Stimulated activated CD8-positive, alpha-beta memory T cell treated with anti-CD3 and anti-CD28 coated beads, Interleukin-7, amount 100 ng/mL, for 24 hours (primary cell): ENCODE measurements around the gene VRTN.

Experiments
- DNase-seq: peaks from one replicate; pipeline ENCODE4 v3.0.0-alpha.2; 2020; ENCODE audit warnings: low read depth

VRTN gene

GRCh38 chr14:74392616-74393570, 44.6 kb downstream of the VRTN start:
- no peak for DNase-seq

DNA sequence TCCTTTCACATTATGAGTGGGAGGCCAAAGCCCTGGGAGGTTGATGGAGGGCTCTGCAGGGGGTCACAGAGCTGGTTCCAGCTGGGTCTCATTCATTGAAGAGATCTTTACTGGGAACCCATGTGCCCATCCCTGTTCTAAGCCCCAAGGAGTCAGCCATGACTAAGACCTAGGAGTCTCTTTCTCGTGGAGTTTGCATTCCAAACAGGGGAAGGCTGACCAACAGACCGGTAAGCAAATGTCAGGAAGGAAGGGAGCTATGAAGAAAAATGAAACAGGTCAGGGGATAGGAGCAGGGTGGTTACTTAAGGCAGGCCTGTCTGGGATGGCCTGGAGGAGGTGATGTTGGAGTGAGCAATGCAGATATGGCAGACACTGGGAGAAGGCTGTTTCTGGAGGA, 46.3 kb downstream of the VRTN start:
- DNase-seq: no peak

GRCh38 chr14:74395094-74395493, 46.8 kb downstream of the VRTN start:
- DNase-seq: no peak

DNA sequence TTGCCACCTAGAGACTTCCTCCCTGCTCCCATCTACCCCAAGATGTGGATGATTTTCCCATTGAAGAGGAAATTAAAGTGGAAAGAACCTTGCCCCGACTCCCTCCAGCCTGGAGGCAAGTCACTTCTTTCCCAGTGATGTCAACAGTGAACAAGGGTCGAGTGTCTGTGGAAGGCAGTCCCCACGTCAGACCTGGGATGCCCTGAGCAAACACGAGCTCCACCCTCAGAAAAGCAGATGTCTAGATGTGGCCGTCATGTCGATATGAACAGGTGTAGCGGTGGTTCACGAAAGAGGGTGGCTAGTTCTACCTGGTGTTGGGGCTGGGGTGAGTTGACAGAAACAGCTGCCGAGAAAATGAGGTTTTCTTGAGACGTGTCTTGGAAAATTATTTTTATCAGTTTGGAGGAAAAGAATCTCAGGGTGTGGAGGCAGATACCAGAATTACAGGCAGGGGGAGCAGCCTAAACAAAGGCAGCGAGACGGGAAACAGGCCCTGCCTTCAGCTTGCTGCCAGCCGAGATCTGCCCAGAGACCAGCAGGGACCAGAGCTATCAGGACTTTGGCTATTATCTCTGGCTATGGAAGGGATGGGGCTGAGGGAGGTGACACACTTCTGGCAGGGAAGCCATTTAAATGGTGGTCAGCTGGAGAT, 51.9 kb downstream of the VRTN start:
- no peak for DNase-seq

DNA sequence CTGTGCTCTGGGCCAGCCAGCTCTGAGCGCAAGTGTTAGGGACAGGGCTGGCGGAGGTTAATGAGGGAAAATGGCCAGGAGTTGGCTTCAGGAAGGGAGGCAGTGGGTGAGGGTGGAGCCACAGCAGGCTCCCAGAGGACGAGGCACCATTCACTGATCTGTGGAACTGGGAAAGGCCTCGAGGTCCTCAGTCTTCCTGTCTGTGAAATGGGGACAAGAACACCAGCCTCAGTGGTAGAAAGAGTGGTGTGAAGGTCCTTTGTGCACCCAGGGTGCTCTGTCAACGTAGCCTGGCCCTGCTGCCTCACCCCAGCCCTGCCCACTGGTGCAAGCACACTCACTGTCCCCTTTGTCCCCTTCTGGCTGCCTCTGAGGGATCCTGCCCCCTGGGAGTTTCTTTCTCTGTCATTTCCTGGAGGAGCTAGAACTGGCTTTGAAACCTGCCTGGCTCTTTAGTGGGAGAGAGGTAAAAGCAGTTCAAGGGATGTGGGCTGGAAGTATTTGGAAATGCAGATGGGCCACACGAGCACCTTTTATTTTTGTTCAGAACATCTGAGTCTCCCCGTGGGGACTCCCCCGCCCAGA, 52.7 kb downstream of the VRTN start:
- DNase-seq: no peak

GRCh38 chr14:74401504-74402241, 53.4 kb downstream of the VRTN start:
- peak; percentile 18 for DNase-seq

DNA sequence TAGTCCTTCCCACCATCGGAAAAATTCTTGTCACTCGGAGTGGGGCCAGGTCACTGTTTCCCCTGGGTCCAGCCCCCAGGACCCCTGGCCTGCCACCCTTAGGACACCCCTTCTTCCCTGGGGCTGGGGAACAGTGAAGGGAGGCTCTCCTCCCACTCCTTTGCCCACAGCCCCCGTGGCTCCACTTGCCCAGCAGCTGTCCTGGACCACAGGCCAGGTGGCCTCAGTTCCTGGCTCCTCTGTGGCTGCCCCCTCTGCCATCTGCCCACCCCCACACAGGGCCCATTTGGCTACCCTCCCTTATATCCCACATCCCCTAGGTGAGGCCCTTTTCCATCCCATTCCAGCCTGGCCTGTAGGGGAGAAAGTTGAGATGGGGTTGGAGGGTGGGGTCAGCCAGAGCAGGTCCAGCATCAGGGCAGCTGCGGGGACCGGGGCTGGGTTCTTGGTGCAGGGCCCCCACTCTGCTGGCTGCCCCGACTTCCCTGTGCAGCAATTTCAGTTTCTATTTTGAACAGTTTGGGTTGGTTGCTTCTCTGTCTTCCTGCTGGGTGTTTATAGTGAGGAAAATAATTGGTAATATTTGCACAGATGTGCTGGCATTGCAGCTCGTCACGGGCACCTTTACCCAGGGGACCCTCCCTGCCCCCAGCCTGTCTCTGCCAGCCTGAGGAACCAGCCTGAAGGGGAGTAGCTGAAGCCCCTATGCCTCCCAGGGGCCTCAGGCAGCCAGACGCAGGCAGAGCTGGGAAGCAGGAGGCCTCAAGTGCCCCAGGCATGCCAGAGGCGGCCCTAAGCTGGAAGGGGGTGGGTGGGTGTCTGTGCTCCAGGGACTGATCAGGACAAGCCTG, 54.4 kb downstream of the VRTN start:
- no peak for DNase-seq

DNA sequence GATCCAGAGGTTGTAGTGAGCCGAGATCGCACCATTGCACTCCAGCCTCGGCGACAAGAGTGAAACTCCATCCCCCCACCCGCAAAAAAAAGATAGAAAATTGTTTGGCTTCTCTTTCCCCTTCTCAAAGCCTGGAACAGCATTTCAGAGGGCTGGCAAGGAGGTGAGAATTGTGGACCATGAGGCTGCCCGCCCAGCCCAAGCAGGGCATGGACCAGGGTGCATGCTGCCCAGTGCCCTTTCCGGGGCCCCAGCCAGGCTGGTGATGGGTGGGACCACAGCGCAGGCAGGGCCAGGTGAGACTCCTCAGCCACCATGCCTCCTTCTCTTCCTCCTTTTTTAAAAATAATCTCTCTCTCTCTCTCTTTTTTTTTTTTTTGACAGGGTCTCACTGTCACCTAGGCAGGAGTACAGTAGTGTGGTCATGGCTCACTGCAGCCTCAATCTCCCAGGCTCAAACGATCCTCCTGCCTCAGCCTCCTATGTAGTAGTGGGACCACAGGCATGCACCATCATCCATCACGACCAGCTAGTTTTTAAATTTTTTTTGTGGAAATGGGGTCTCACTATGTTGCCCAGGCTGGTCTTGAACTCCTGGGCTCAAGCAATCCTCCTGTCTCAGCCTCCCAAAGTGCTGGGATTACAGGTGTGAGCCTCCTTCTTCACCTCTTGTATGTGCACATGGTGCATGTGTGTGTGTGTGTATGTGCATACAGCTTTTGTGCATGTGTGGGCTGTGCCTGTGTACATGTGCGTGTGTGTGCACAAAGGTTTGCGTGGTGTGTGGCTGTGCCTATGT, 55.5 kb downstream of the VRTN start:
- no peak for DNase-seq

GRCh38 chr14:74404435-74404834, 56.2 kb downstream of the VRTN start:
- DNase-seq: no peak

- DNase-seq: no peak
Measured at GRCh38 chr14:74405663-74406062, 57.4 kb downstream of the VRTN start.

DNA sequence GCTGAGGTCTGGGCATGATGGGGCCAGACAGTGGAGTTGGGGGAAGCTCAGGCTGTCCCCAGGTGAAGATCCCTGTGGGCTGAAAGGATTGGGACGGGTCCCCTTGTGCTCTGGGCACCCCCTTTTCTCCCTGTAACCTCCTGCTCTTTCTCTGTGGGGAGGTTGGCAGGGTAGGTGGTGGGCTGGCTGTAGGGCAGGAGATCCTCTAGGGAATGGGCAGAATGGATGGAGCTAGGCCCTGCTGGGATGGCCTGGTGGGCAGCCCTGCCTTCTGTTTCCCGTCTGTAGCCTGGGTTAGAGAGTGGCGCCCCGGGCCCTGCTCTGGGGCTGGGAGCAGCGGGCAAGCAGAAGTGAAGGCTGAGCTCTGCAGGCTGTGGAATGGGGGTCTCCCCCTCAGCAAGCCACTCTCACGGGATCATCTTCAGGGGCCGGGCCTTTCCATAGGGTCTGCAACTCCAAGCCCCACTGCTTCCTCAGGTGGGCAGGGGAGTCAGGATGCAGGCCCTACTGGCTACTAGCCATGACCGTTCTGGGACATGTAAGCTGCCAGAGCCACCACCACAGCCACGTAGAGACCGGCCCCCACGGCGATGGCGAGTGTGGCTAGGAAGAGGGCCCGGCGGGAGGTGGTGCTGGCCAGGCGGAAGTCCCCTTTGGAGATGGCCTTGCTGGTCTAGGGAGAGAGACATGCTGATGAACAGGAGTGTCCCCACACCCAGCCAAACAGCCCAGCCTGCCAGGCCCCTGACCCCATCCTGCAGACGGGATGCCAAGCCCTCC, 58.9 kb downstream of the VRTN start:
- no peak for DNase-seq

DNA sequence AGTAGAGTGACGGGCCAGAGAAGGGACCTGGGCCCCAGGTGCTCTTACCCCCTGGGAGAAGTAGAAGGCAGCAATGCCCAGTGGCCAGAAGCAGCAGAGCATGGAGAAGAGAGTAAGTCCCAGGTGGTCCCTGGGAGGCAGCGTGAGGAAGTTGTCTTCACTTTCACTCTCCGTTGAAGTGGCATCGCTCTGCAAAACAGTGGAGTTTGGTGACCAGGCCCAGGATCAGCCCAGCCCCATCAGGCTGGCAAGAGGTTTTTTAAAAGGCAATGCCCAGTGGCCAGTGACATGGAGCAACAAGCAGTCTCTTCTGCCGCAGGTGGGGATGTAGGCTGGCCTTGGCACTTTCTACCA, 59.5 kb downstream of the VRTN start:
- DNase-seq: no peak

DNA sequence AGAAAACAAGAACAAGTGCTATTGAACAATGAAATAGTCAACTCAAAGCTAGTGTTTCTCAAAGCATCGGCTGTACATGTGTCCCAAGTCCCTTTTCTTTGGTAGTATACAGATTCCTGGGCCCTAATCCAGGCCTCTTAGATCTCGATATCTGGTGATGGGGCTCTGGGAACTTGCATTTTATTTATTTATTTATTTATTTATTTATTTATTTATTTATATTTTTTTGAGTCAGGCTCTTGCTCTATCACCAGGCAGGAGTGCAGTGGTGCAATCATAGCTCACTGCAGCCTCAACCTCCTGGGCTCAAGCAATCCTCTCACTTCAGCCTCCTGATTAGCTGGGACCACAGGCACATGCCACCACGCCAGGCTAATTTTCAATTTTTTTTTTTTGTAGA, 60.6 kb downstream of the VRTN start:
- no peak for DNase-seq

DNA sequence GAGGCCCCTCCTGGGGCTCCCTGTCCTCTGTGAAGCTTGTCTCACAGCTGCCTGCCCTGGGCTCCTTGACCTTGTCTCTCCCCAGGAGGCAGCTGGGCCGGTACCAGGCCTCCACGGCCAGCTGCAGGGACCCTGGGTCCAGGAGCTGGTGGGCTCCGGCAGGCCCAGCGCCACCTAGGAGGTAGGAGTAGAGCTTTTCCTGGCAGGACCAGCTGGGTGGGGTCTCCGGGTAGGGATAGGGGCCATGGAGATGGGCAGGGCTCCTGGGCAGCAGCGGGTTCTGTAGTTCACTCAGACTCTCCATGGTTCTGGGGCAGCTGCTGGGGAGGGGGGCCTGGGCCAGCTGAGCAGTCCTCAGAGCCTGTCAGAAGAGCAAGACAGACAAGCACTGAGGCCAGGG, 61.2 kb downstream of the VRTN start:
- no peak for DNase-seq
